GM18909 (cell line): ENCODE data around the gene VKORC1L1.
A peak's percentile ranks its signal among the peaks of the same experiment; 100 is the strongest.
"Not testable (repeated sequence)": the region's sequence is repeated elsewhere in the genome, so short reads cannot be mapped to it uniquely, and the experiment has no call there.

Experiments
- ATAC-seq: cut with Tn5 transposase; IDR thresholded peaks from one replicate; pipeline ENCODE4 v1.9.1; 2021; ENCODE audit warnings: mild to moderate bottlenecking; ENCODE audit not compliant: unreplicated experiment, poor library complexity

Gene VKORC1L1

DNA sequence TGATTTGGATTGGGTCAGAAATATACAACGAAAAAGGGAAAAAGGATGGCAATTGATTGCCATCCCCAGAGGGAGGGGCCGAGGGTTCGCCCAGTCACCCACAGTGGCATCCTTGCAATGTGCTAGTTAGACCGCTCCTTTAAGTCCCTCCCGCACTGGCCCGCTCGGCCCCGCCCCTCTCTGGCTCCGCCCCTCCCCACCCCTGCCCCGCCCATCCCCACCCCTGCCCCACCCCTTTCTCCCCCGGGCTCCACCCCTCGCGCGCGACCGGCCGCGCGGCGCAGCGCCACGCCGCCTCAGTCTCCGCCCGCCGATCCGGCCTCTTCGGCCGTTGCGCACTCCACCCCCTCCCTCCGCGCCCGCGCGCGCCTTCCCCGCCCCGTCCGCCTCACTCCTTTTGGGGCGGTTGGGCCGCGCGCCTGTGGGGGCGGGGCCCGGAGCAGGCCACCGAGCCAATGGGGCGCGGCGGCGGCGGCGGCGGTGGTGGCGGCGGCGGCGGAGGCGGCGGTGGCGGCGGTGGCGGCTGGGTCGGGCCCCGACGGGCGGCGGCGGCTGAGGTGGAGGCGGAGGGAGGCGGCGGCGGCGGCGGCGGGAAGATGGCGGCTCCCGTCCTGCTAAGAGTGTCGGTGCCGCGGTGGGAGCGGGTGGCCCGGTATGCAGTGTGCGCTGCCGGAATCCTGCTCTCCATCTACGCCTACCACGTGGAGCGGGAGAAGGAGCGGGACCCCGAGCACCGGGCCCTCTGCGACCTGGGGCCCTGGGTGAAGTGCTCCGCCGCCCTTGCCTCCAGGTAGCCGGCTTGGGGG, at the start of gene VKORC1L1:
VKORC1L1 (plus strand) TSS at position 299 of the 806 bp plus-strand sequence; CDS start at position 597, 298 bp downstream.
- peak; percentile 88 for ATAC-seq

DNA sequence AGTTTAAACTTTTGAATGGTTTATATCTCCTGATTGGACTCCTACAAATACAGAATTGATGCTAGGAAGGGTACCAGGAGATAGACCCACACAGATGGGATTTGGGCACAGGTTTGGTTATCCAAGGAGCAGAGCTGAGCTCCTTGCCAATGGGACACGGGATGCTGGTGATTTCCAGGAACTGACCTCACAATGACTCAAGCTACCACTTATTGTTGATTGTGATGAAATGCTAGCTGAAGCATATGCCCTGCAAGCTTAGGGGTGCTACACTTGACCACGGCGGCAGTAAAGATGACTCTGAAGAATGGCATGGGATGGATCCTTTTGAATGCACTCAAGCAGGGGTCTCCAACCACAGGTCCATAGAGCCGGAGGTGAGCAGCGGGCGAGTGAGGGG, 45.5 kb upstream of the VKORC1L1 start:
- no peak for ATAC-seq

DNA sequence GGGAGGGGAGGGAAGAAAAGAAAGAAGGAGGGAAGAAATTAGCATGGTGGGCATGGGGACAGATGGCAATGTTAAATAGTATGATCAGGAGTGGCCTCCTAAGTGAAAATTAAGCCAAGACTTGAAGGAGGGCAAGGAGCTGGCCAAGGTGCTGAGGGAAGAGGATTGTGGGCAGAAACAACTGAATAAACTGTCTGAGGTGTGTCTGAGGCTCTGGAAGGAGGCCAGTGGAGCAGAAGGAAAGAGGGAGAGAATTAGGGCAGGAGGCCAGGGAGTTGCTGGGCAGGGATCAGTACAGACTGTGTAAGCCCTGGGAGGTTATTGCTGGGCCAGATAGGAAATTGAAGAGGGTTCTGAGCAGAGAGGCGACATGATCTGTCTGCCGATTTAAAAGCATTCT, 40.6 kb upstream of the VKORC1L1 start:
- ATAC-seq: no peak

DNA sequence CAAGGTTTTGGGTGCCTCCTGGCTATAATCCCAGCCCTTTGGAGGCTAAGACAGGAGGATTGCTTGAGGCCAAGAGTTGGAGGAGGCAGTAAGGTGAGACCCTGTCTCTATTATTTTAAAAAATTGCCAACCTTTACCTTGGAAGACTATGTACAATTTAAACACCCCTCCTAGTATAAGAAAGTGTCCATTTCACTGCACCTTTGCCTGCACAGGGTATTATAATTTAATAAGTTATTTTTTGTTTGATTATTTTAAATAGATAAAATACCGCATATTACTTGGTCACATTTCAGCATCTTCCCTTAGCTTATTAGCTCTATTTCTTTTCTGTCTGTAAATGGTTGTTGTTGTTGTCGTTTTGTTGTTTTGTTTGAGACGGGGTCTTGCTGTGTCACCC, 36.2 kb upstream of the VKORC1L1 start:
- not testable (repeated sequence) for ATAC-seq

DNA sequence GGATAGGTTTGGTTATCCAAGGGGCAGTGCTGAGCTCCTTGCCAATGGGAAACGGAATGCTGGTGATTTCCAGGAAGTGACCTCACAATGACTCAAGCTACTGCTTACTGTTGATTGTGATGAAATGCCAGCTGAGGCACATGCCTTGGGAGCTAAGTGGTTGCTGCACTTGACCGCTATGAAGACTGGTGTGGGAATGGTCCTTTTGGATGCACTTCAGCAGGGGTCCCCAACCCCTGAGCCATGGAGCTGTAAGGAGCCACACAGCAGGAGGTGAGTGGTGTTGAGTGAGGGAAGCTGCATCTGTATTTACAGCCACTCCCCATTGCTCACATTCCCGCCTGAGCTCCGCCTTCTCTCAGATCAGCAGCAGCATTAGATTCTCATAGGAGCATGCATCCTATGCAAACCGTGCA, 35.3 kb upstream of the VKORC1L1 start:
- not testable (repeated sequence) for ATAC-seq

DNA sequence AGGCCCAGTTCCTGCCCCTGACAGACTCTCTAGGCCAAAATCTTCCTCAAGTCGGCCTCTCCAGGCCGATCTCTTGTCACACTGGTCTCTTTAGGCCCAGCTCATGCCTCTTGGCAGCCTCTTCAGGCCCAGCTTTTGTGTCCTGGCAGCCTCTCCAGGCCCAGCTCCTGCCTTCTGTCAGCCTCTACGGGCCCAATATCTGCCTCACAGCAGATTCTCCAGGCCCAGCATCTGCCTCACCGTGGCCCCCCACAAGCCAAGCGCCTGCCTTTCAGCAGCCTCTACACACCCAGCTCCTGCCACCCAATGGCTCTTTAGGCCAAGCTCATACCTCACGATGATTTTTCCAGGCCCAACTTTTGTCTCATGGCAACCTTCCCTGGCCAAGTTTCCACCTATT, 33.0 kb upstream of the VKORC1L1 start:
- ATAC-seq: no peak

DNA sequence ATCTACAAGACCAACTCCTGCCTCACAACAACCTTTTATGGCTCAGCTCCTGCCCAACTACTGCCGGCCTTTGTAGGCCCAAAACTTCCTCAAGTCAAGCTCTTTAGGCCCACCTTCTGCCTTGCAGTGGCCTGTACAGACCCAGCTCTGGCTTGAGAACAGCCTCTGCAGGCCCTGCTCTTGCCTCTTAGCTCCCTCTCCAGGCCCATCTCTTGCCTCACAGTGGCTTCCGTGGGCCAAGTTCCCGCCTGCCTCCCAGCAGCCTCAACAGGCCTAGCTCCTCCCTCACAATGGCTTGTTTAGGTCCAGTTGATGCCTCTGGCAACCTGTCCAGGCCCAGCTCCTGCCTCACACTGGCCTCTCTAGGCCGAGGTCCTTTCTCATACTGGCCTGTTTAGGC, 32.4 kb upstream of the VKORC1L1 start:
- no peak for ATAC-seq

DNA sequence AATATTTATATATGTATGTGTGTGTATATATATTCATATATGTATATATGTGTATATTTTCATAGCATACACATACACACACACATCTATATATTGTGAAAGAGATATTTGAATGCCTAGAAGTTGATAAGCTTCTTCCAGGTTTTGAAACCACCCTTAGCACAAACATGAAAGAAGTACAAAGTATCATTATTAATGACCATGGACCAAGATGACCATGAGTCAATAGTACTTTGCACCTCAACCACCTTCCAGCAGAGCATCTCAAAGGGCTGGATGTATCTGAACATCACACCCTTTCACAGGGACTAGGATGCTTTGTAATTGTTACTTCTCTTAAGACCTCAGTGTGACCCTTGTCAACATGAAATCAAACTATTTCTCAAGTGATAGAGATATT, 29.3 kb upstream of the VKORC1L1 start:
- not testable (repeated sequence) for ATAC-seq

DNA sequence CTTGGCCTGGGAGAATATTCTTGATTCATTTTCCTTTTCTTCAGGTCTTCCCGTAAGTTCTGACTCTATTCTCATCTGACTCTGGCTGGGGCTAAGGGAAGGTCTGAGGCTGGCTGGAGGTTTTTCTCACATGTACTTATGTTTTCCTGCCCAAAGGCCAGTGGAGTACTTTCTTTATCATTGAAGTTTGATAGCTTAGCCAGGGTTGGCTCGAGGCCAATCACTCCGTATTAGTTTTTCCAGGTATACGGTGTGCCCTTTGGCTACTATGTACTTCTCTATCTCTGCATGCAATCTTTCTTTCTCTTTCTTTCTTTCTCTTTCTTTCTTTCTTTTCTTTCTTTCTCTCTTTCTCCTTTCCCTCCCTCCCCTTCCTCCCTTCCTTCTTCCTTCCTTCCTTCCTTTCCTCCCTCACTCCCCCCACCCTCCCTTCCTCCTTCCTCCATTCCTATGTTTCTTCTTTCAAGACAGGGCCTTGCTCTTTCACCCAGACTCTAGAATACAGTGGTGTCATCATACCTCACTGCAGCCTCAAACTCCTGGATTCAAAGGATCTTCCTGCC, 26.8 kb upstream of the VKORC1L1 start:
- no peak for ATAC-seq

DNA sequence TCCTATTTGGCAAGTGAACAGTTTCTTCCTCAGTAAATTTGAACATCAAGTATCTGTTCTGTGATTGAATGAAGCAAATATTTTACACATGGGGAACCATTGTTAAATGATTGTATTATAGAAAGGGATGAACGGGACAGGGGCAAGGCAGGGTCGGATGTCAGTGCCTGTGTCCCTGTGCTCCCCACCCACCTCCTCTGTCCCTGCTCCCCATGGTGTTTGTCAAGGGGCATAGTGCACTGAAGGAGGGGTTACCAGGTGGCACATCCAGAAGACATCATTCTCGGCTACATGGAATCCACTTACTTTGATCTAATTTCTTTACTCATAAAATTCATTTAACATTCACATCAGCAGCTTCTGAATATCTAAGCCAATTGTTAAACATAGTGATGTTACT, 19.4 kb upstream of the VKORC1L1 start:
- ATAC-seq: not testable (repeated sequence)

DNA sequence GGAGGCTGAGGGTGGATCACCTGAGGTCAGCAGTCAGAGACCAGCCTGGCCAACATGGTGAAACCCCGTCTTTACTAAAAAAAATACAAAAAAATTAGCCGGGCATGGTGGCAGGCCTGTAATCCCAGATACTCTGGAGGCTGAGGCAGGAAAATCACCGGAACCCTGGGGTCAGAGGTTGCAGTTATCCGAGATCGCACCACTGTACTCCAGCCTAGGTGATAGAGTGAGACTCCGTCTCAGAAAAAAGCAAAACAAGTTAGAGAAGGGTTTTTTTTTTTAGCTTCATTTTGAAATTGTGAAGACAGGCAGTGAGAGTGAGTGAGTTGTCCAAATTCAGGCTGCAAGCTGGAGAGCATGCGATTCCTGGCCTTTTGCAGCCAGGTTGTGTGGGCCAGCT, 19.0 kb upstream of the VKORC1L1 start:
- ATAC-seq: not testable (repeated sequence)

DNA sequence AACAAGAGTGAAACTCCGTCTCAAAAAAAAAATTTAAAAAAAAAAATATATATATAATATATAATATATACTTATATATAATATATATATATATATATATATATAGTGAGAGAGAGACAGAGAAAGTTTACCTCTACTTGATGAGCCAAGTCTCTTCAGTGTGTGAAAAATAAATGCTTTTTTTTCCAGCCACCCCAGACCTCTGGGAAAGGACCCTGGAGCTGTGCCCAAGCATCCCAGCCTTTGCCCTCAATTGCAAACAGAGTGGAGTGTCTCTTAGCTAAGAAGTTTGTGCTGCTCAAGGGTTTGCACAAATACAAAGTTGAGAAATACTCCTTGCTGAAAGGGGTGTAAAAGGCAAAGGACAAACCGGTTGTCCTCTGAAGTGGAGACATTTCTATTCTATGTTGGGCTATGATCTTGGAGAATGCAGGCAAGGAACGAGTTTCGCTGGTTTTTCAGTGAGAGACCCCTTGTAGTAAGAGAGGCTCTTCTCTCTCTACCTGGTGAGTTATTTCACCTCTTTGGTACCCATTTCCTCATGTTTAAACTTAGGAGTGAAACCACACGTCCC, 15.5 kb upstream of the VKORC1L1 start:
- not testable (repeated sequence) for ATAC-seq

DNA sequence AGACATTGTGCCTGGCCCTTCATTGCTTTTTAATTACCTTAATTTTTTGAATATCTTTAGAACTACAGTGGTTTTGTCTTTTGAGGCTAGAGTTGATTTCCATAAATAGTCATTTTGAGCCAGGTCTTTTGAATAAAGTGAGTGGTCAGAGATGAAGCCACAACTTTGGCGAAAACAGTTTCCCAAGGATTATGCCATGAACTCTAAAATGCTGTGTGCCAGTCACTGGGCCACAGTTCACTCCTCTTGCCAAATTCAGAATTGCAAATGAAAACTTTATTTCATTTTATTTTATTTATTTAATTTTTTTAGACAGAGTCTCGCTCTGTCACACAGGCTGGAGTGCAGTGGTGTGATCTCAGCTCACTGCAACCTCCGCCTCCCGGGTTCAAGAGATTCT, 14.2 kb upstream of the VKORC1L1 start:
- not testable (repeated sequence) for ATAC-seq

DNA sequence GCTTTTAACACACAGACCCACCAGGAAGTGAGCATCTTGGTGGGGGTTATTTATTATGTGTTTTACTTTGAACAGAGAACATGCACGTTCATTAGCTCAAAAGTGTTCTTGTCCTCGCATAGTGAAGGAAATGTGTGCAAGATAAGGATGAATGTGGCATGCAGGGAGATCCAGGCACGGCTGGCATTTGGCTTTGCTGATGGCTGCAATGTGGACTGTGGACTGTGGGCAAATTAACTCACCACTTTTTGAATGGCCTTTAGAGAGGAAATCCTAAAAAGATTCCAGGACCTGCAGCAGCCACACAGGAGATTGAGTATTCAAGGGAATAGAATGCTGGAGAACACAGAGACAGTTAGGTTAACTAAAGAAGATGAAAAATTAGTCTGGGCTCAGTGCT, 6.6 kb upstream of the VKORC1L1 start:
- not testable (repeated sequence) for ATAC-seq

DNA sequence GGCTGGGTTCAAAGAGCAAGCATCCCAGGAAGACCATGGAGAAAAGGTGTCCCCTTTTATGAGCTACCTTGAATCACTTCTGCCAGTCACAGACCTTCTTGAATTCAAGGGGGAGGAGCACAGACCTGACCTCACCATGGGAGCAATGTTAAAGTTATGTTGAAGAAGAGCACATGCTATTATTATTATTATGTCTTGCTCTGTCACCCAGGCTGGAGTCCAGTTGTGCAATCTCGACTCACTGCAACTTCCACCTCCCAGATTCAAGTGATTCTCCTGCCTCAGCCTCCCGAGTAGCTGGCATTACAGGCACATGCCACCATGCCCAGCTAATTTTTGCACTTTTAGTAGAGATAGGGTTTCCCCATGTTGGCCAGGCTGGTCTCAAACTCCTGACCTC, 5.2 kb upstream of the VKORC1L1 start:
- ATAC-seq: not testable (repeated sequence)

DNA sequence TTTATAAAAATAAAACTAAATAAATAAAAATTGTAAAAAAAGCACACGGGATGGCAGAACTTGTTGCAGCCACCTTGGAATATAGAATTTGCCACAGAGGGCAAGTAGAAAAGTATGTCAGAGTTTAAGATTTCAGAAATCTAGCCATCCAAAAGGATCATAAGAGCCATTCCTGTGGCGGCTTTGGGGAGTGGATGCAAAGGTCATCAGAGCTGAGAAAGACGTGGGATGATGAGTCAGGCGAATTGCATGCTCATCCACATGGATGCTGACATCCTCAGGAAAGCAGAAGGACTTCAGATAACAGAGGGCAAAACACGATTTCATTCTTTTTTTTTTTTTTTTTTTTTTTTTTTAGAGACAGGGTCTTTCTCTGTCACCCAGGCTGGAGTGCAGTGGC, 3.6 kb upstream of the VKORC1L1 start:
- not testable (repeated sequence) for ATAC-seq

DNA sequence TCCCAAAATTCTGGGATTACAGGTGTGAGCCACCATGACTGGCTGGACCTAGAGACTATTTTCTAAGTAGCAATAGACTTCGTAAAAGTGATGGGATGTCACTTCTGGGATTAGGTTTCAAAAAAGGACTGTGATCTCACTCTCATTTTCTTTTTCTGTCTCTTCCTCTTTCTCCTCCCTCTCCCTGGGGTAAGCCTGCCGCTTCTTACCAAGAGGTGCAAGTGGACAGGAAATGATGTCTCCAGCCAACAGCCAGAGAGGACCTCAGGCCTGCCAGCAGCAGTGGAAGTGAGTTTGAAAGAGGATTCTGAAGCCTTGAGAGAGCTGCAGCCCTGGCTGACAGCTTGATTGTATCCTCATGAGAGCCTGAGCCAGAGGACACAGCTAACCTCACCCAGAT, 1.4 kb upstream of the VKORC1L1 start:
- ATAC-seq: peak; percentile 25

DNA sequence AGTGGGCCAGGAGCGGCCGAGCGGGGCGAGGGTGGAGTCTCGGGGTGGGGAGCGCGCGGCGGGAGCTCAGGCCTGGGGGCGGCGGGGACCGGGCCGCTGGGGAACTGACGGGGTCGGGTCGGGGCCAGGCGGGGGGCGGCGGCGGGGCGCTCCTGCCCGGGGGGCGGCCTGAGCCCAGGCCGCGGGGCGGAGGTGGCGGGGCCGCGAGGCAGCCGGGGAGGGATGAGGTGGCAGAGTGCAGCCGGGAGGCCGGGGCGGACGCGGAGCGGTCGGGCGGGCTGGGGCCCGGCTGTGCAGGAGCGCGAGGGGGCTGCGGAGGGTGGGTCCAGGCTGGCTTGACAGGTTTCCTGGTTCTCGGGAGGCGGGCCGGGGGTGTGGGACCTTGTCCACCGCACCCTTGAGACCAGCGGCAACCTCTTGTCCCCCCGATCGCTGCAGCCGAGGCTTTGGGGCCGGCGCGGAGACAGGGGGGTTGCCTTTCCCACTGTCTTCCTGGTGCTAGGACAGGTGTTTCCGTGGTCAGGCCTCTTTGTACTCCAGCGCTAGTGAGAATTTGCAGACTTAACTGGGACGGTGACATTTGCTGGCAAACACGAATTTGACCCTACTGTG, 814 bp downstream of the VKORC1L1 start:
- ATAC-seq: peak; percentile 37

DNA sequence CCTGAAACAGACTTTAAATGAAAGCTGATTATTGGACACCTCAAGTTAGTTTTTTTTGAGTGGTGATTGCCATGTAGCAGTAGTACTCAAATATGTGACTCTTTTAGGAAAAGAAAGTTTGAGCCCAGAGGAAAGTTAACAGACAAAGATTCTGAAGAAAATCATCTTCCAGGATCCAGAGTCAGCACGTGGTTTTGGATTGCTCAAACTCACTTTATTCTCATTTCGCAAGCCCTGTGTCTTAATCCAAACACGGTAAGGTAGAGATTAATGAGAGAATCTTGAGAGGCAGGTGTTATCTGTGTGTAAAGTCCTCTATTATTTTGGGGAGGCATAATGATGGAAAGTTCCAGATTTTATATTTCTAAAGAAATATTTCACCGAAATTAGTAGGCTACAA, 2.8 kb downstream of the VKORC1L1 start:
- ATAC-seq: not testable (repeated sequence)

DNA sequence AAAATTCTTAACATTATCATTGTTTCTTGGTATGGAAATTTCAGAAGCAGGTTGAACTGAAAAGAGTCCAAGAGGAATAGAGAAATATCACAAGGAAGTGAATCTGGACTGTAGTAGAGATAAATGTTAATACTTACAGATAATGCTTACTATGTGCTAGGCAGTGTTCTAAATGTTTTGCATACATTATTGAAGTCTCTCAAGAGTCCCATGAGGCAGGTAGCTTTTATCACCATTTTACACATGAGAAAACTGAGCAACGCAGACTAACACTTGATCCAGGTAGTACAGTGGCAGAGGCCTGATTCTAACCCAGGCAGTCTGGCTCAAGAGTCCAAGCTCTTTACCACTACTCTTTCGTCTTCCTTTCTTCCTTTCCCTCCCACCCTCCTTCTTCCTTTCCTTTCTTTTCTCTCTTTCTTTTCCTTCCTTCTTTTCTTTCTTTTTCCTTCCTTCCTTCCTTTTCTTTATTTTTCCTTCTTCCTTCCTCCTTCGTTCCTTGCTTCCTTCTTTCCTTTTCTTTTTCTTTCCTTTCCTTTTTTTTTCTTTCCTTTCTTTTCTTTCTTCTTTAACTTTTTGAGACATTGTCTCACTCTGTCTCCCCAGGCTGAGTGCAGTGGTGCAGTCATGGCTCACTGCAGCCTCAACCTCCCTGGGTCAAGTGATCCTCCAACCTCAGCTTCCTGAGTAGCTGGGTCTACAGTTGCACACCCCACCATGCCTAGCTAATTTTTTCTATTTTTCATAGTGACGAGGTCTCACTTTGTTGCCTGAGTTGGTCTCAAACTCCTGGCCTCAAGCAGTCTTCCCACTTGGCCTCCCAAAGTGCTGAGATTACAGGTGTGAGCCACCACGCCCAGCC, 6.6 kb downstream of the VKORC1L1 start:
- not testable (repeated sequence) for ATAC-seq
